NCI-H226 (cell line): ENCODE data around the gene NPFFR2.
"Not testable (repeated sequence)": the region's sequence is repeated elsewhere in the genome, so short reads cannot be mapped to it uniquely, and the experiment has no call there.

Source experiments
- DNase-seq: peaks from one replicate; pipeline ENCODE4 v3.0.0-alpha.2; 2015

Gene NPFFR2

GRCh38 chr4:72031868-72032608 is at the start of gene NPFFR2:
Gene NPFFR2, plus strand, starts transcription at chr4:72032000. Its CDS starts 96,592 bp downstream, at chr4:72128592.
- DNase-seq, result no peak

DNA sequence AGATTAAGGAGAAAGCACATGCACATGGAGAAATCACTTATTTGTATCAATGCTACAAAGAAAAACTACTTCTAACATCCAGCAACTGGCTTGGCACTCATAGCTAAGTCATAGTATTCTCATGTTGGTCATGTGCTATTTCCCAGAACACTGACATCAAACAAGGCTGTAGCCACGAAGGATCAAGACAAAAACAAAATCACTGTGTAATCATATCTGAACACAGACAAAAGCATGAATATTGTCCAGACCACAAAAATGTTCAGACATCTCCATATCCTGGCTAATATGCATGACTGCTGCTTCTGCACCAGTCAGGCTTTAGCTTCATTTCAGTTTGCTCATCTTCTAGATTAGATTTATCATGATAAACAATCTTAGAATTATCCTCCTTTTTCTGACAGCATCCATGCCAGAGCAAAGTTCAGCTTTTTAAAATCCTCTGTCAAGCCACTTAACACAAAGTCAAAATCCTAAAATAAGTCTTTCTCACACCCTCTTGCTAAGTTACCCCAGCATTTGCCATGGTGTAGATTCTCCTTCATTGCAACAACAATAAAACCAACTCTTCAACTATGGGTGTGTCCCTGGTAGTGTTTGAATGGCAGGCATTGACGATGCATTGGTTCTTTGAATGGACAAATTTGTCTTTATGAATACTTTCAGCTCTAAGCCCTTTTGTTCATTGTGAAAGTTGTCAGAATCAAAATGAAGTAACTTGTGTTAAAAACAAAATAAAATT is 39.1 kb upstream of the NPFFR2 start:
- DNase-seq, result peak; percentile 42

DNA sequence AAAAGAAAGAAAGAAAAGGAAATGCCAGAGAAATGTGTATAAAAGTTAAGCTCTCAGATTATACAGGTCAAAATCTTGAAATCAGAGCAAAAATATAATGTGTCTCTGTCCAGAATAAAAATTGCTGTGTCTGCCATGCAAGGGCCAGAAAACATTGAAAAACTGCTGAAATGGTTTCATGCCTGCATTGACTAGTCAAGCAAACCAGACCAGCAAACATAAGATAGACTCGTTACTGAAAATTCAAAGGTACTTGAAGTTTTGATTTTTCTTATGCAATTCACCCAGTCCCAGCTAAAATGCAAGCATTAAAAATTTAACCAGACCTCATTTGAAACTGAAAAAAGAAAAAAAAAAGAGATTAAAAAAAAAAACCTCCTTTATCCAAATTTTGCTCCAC is 37.2 kb upstream of the NPFFR2 start:
- DNase-seq, result no peak

DNA sequence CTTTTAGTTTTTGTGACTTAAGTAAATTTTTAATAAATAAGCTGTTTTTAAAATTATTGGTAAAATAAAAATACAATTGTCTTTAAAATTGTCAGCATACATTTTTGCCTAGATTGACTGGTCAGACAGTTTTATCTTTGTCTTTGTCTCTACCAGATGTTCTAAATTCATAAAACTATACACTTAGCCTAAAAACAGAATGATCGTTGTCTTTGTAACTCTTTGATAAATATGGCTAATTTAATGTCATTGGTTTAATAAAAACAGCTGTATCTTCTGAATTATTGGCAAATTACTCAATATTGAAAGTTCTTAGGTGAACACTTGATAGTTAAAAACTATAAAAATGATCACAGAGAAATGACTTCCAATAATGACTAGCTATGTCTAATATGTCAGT is 36.5 kb upstream of the NPFFR2 start:
- DNase-seq, result no peak

DNA sequence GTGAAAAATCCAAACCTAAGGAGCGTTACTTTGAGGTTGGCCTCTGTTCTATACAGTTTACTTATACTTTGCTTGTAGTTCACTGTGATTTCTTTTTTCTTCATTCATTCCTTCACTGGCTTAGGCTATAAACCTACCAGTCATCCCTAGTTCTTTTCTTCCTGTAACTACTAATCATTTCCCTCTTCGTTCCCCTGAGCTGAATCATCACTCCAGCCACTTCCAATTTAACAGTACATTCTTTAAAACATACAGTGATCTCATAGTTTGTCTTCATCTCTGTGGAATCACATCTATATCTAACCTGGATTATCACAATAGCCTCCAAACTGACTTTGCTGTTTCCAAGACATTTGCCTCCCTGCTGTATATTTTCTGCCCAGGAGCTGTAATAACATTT is 25.2 kb upstream of the NPFFR2 start:
- DNase-seq, result peak; percentile 80

- no peak for DNase-seq
Measured at GRCh38 chr4:72011906-72012305, 19.9 kb upstream of the NPFFR2 start.

- no peak for DNase-seq
Measured at GRCh38 chr4:72016011-72016410, 15.8 kb upstream of the NPFFR2 start.

DNA sequence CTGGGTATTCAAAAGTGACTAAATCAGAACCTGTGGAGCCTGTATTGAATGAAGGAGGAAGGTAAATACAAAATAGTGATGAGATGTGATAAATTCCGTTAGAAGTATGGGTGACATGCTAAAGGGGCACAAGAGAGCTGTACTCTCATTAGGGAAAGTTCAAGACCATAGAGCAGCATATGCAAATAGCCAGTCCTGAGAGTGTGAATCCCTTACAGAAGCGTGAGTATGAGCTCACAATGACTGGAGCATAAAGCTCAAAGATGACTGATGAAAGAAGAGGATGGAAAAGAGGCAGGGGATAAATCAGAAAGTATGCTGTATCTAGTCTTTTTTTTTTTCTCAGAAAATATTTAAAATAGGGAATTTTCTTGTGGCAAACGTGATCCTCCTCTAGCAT is 12.1 kb upstream of the NPFFR2 start:
- no peak for DNase-seq

GRCh38 chr4:72022553-72022952 is 9.2 kb upstream of the NPFFR2 start:
- no peak for DNase-seq

DNA sequence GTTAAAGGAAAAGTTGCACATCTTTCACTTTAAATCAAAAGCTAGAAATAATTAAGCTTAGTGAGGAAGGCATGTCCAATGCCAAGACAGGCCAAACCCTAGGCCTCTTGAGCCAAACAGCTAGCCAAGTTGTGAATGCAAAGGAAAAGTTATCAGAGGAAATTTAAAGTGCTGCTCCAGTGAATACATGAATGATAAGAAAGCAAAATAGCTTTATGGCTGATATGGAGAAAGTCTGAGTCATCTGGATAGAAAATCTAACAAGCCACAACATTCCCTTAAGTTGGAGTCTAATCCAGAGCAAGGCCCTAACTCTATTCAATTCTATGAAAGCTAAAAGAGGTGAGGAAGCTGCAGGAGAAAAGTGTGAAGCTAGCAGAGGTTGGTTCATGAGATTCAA is 23.8 kb downstream of the NPFFR2 start:
- peak; percentile 68 for DNase-seq

- no peak for DNase-seq
Measured at GRCh38 chr4:72063726-72064125, 31.9 kb downstream of the NPFFR2 start.

GRCh38 chr4:72067051-72067450 is 35.3 kb downstream of the NPFFR2 start:
- no peak for DNase-seq

GRCh38 chr4:72073816-72074215 is 42.0 kb downstream of the NPFFR2 start:
- no peak for DNase-seq

DNA sequence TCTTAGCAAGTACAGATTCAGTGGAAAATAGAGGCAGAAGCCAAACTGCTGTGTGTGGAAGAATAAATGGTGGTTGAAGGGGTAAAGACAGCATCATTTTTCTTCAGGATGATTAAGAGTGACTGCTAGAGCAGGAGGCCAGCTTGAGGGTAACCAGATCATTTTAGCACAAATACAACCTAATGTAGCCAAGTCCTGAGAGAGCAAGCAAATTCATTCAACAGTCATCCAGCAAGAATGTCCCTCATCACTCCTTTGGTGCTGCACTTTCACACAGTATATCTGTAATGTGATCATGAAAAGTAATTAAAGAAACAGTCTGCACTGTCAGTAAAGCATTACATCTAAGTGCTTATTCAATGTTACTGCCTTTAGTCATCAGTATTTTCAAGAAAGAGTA is 44.8 kb downstream of the NPFFR2 start:
- peak; percentile 65 for DNase-seq

DNA sequence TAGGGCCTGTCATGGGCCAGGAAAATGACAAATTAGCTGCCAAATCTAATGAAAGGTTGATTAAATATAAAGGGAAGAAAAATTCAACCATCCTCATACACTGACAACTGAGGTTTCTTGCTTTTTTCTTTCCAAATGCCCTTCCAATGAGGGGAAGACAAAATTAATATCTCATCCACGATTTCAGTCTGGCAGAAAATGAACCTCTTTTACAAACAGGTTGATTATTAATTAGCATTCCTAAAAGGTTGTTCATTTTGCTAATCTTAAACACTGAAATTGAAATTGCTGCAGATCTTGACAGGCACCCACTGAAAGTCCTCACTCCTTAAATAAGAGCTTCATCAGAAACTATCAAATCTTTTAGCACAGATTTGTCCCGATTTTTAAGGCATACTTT is 45.5 kb downstream of the NPFFR2 start:
- DNase-seq, result no peak

GRCh38 chr4:72084587-72085011 is 52.8 kb downstream of the NPFFR2 start:
- peak; percentile 14 for DNase-seq

GRCh38 chr4:72090606-72091005 is 58.8 kb downstream of the NPFFR2 start:
- DNase-seq, result not testable (repeated sequence)

DNA sequence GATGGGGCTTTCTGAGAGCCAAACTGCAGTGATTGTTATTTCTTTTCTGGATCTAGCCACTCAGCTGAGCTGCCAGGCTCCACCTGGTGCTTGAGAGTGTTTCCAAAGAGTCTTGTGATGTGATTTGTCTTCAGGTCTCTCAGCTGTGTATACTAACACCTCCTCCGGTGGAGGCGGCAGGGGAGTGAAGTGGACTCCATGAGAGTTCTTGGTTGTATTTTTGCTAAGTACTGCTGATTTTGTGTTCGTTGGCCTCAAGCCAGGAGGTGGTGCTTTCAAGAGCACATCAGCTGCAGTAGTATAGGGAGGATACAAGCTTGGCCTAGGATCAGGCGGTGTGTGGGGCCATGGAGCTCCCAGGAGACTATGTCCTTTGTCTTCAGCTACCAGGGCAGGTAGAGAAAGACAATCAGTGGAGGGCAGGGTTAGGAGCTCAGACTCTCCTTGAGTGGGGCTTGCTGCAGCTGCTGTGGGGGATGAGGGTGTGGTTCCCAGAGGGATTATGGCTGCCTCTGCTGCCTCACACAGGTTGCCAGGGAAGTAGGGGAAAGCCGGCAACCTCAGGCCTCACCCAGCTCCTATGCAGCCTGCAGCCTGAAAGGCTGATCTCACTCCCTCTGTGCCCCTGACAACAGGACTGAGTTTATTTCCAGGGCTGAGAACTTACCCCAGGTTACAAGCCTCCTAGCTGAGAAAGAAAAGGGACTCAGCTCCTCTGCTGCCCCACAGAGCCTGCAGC is 62.4 kb downstream of the NPFFR2 start:
- DNase-seq, result no peak

DNA sequence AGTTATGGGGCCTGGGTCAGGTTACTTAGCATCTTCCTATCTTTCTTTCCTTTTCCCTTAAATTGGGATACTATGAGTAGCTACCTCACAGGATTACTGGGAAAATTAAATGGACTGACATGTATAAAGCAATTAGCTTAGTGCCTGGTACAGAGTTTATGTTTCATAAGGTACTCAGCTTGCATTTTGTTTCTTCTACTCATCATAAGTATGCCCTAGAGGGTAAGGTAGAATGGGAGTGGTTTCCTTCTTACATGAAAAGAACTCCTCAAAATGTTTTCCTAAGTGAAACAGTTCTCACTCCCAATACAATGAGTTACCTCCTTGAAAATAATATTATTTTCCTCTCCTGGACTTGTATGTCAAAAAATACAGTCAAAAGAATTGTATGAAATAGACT is 75.7 kb downstream of the NPFFR2 start:
- no peak for DNase-seq

DNA sequence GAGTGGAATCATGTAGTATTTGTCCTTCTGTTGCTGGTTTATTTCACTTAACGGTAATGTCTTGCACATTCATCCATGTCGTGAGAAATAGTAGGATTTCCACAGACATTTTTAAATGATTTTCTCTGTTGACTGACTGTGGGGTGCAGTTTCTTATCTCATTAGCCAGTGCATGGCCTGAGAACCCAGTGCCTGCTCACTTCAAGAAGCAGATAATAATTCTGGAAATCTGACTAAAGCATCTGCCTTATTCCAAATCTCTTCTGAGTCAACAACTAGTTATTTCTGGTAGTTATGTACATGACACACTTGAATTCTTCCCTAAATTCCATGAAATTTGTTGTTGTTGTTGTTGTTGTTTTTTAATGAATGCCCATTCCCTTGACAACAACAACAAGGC is 77.6 kb downstream of the NPFFR2 start:
- no peak for DNase-seq

GRCh38 chr4:72109959-72110497 is 78.2 kb downstream of the NPFFR2 start:
- DNase-seq, result no peak

DNA sequence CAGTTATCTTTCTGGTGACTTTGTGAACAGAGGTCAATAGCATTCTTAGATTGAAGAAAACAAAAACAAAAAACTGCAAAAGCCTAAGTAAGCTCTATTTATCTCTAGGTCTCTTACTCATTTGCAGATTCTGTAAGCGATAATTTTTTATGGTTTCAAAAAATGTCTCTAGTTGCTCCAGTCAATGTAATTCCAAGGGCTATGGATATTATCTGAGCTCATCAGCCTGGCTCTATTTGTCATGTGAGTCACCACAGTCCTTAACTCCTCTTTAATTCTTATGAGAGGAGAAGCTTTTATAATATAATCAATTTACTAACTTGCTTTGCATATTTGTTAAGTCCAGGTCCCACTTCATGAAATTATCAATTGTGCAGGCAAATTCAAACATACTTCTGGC is 79.1 kb downstream of the NPFFR2 start:
- DNase-seq, result peak; percentile 5

DNA sequence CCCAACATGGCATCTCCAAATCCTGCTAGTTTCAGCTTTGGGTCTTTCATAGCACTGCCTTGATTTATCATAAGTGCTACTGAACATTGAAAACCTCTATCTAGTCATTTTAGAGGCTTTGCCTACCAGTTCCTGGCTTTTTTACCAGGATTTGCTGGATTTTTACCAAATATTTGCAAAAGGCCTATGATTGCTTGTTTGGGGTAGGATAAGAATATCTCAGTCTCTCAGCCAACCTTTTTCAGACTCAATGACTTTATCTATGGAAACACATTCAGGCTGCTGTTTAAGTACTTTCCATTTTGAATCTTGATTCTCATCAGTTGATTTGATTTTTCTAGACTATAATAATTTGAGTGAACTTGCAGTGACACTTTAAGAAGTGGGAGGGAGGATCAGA is 80.1 kb downstream of the NPFFR2 start:
- DNase-seq, result no peak
